ENCODE results near the gene SLC29A4. TPM values are rescaled to one million over a fixed set of nuclear protein-coding genes. Genes with fewer than 3 reads are reported as not detected.
"Not testable (repeated sequence)": the region's sequence is repeated elsewhere in the genome, so short reads cannot be mapped to it uniquely, and the experiment has no call there.

Gene SLC29A4
- total RNA-seq, 1 donor from 2014 or later = 6.3 TPM

GRCh38 chr7:5274441-5274840 is 8.3 kb upstream of the SLC29A4 start:
- Histone ChIP-seq H3K9ac (ENCODE audit: low read depth in 1 of 3, low read length in 3 of 3) (no peak overlapping the region), H3K27ac (ENCODE audit: low read depth, low read length) (no peak overlapping the region), H3K4me1 (ENCODE audit: control insufficient read depth in 3 of 3, insufficient read depth in 3 of 3, low read length in 3 of 3) (peaks cover 0 to 2% (median 0%) of the 10 kb centered on the region in 3 donors), H3K9me3 (ENCODE audit: control insufficient read depth in 3 of 3, low read length in 3 of 3) (no peaks in the 10 kb centered on the region), H3K36me3 (ENCODE audit: control insufficient read depth in 3 of 3, insufficient read depth in 3 of 3, low read length in 3 of 3) (no peaks in the 10 kb centered on the region), H3K27me3 (ENCODE audit: control insufficient read depth in 3 of 3, insufficient read depth in 3 of 3, low read length in 3 of 3) (peaks cover 7 to 10% (median 9%) of the 10 kb centered on the region in 3 donors), H3K4me3 (ENCODE audit: low read length in 3 of 3) (no peak overlapping the region)

GRCh38 chr7:5274985-5275431 is 7.7 kb upstream of the SLC29A4 start:
- not testable (repeated sequence) for H3K4me3 ChIP-seq (ENCODE audit: low read length in 3 of 3); H3K4me1 ChIP-seq (ENCODE audit: control insufficient read depth in 3 of 3, insufficient read depth in 3 of 3, low read length in 3 of 3); H3K27ac ChIP-seq (ENCODE audit: low read depth, low read length); H3K27me3 ChIP-seq (ENCODE audit: control insufficient read depth in 3 of 3, insufficient read depth in 3 of 3, low read length in 3 of 3); H3K36me3 ChIP-seq (ENCODE audit: control insufficient read depth in 3 of 3, insufficient read depth in 3 of 3, low read length in 3 of 3); H3K9me3 ChIP-seq (ENCODE audit: control insufficient read depth in 3 of 3, low read length in 3 of 3); H3K9ac ChIP-seq (ENCODE audit: low read depth in 1 of 3, low read length in 3 of 3)

GRCh38 chr7:5275510-5275909 is 7.2 kb upstream of the SLC29A4 start:
- H3K36me3 ChIP-seq (ENCODE audit: control insufficient read depth in 3 of 3, insufficient read depth in 3 of 3, low read length in 3 of 3); H3K27ac ChIP-seq (ENCODE audit: low read depth, low read length); H3K4me3 ChIP-seq (ENCODE audit: low read length in 3 of 3); H3K4me1 ChIP-seq (ENCODE audit: control insufficient read depth in 3 of 3, insufficient read depth in 3 of 3, low read length in 3 of 3); H3K27me3 ChIP-seq (ENCODE audit: control insufficient read depth in 3 of 3, insufficient read depth in 3 of 3, low read length in 3 of 3); H3K9ac ChIP-seq (ENCODE audit: low read depth in 1 of 3, low read length in 3 of 3); H3K9me3 ChIP-seq (ENCODE audit: control insufficient read depth in 3 of 3, low read length in 3 of 3): not testable (repeated sequence)

- not testable (repeated sequence) for H3K27me3 ChIP-seq (ENCODE audit: control insufficient read depth in 3 of 3, insufficient read depth in 3 of 3, low read length in 3 of 3); H3K27ac ChIP-seq (ENCODE audit: low read depth, low read length); H3K9me3 ChIP-seq (ENCODE audit: control insufficient read depth in 3 of 3, low read length in 3 of 3); H3K4me3 ChIP-seq (ENCODE audit: low read length in 3 of 3); H3K4me1 ChIP-seq (ENCODE audit: control insufficient read depth in 3 of 3, insufficient read depth in 3 of 3, low read length in 3 of 3); H3K9ac ChIP-seq (ENCODE audit: low read depth in 1 of 3, low read length in 3 of 3); H3K36me3 ChIP-seq (ENCODE audit: control insufficient read depth in 3 of 3, insufficient read depth in 3 of 3, low read length in 3 of 3)
These were observed 6.6 kb upstream of the SLC29A4 start for GRCh38 chr7:5276123-5276522.

GRCh38 chr7:5276611-5277010 is 6.1 kb upstream of the SLC29A4 start:
- Histone ChIP-seq H3K9ac (ENCODE audit: low read depth in 1 of 3, low read length in 3 of 3) (no peak overlapping the region), H3K4me3 (ENCODE audit: low read length in 3 of 3) (no peak overlapping the region), H3K27ac (ENCODE audit: low read depth, low read length) (no peak overlapping the region), H3K36me3 (ENCODE audit: control insufficient read depth in 3 of 3, insufficient read depth in 3 of 3, low read length in 3 of 3) (no peaks in the 10 kb centered on the region), H3K4me1 (ENCODE audit: control insufficient read depth in 3 of 3, insufficient read depth in 3 of 3, low read length in 3 of 3) (peaks cover 0 to 2% (median 0%) of the 10 kb centered on the region in 3 donors), H3K9me3 (ENCODE audit: control insufficient read depth in 3 of 3, low read length in 3 of 3) (no peaks in the 10 kb centered on the region), H3K27me3 (ENCODE audit: control insufficient read depth in 3 of 3, insufficient read depth in 3 of 3, low read length in 3 of 3) (peaks cover 7 to 10% (median 9%) of the 10 kb centered on the region in 3 donors)

- H3K27me3 ChIP-seq (ENCODE audit: control insufficient read depth in 3 of 3, insufficient read depth in 3 of 3, low read length in 3 of 3) = peaks cover 7 to 12% (median 10%) of the 10 kb centered on the region in 3 donors
- peaks cover 0 to 5% (median 0%) of the 10 kb centered on the region in 3 donors for H3K4me1 ChIP-seq (ENCODE audit: control insufficient read depth in 3 of 3, insufficient read depth in 3 of 3, low read length in 3 of 3)
- no peak overlapping the region for H3K27ac ChIP-seq (ENCODE audit: low read depth, low read length)
- no peak overlapping the region for H3K9ac ChIP-seq (ENCODE audit: low read depth in 1 of 3, low read length in 3 of 3)
- no peaks in the 10 kb centered on the region for H3K36me3 ChIP-seq (ENCODE audit: control insufficient read depth in 3 of 3, insufficient read depth in 3 of 3, low read length in 3 of 3)
- no peak overlapping the region for H3K4me3 ChIP-seq (ENCODE audit: low read length in 3 of 3)
- H3K9me3 ChIP-seq (ENCODE audit: control insufficient read depth in 3 of 3, low read length in 3 of 3) = no peaks in the 10 kb centered on the region
These were observed 4.0 kb upstream of the SLC29A4 start for GRCh38 chr7:5278766-5279165.

DNA sequence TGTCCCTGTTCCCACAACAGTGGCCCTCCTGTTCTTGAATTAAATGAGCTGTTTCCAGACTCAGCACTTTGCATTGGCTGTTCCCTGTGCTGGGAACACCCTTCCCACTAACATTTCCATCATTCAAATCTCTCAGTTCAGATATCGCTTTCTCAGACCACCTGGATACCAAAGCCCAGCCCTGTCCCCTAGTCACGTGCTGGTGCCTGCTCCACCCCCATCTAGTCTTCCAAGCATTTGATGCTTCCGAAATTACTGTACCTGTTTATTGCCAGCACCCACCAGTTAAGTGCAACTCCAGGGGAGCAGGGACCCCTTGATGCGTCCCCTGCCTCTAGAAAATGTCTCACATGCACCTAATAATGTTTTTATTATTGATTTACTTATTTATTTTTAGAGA is 3.0 kb upstream of the SLC29A4 start:
- H3K9me3 ChIP-seq (ENCODE audit: control insufficient read depth in 3 of 3, low read length in 3 of 3) = no peaks in the 10 kb centered on the region
- H3K27me3 ChIP-seq (ENCODE audit: control insufficient read depth in 3 of 3, insufficient read depth in 3 of 3, low read length in 3 of 3) = peaks cover 7% of the 10 kb centered on the region in 3 donors
- H3K4me3 ChIP-seq (ENCODE audit: low read length in 3 of 3) = no peak overlapping the region
- peaks cover 0 to 5% (median 0%) of the 10 kb centered on the region in 3 donors for H3K4me1 ChIP-seq (ENCODE audit: control insufficient read depth in 3 of 3, insufficient read depth in 3 of 3, low read length in 3 of 3)
- no peak overlapping the region for H3K9ac ChIP-seq (ENCODE audit: low read depth in 1 of 3, low read length in 3 of 3)
- no peak overlapping the region for H3K27ac ChIP-seq (ENCODE audit: low read depth, low read length)
- H3K36me3 ChIP-seq (ENCODE audit: control insufficient read depth in 3 of 3, insufficient read depth in 3 of 3, low read length in 3 of 3) = no peaks in the 10 kb centered on the region

GRCh38 chr7:5281598-5282500 is 894 bp upstream of the SLC29A4 start:
- H3K27ac ChIP-seq (ENCODE audit: low read depth, low read length); H3K9me3 ChIP-seq (ENCODE audit: control insufficient read depth in 3 of 3, low read length in 3 of 3); H3K36me3 ChIP-seq (ENCODE audit: control insufficient read depth in 3 of 3, insufficient read depth in 3 of 3, low read length in 3 of 3); H3K4me1 ChIP-seq (ENCODE audit: control insufficient read depth in 3 of 3, insufficient read depth in 3 of 3, low read length in 3 of 3); H3K9ac ChIP-seq (ENCODE audit: low read depth in 1 of 3, low read length in 3 of 3); H3K27me3 ChIP-seq (ENCODE audit: control insufficient read depth in 3 of 3, insufficient read depth in 3 of 3, low read length in 3 of 3); H3K4me3 ChIP-seq (ENCODE audit: low read length in 3 of 3): not testable (repeated sequence)

DNA sequence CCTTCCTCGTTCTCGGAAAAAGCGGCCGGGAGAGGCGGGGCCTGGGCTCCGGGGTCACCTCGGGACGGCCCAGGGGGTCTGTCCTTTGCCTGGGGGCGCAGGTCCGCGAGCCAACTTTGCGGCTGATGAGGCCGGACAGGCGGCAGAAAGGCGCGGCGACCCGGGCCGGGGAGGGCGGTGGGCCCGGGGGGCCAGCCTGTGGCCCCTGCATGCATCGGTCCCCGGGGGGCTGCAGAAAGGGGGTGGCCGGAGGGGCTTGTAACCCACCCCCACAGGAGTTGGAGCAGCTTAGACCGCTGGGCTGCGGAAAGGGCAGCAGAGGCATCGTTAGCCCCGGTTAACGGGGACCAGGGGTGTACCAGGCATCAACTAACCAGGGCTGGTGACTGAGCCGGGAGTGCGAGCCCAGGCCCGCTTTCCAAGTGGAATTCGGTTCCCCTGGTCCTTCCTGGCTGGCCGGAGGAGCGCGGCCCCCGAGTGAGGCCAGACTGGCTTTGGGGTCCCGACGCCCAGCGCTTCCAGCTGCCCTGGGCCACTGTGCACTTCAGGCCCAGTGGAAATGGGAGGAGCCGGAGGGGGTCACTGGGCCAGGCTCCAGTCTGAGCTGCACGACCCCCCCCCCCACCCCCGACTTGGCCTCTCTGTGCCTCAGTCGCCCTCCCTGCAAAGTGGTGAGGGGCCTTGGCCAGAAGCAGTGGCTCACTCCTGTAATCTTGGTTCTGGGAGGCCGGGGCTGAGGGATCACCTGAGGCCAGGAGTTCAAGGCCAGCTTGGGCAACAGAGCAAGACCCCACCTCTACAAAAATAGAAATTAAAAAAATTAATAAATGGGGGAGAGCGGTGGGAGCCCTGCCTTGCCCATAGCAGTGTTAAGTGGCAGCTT is 919 bp downstream of the SLC29A4 start:
- Histone ChIP-seq H3K9me3 (ENCODE audit: control insufficient read depth in 3 of 3, low read length in 3 of 3) (no peaks in the 10 kb centered on the region), H3K27me3 (ENCODE audit: control insufficient read depth in 3 of 3, insufficient read depth in 3 of 3, low read length in 3 of 3) (peaks cover 3 to 6% (median 4%) of the 10 kb centered on the region in 3 donors), H3K4me1 (ENCODE audit: control insufficient read depth in 3 of 3, insufficient read depth in 3 of 3, low read length in 3 of 3) (peaks cover 0 to 3% (median 0%) of the 10 kb centered on the region in 3 donors), H3K4me3 (ENCODE audit: low read length in 3 of 3) (no peak overlapping the region), H3K27ac (ENCODE audit: low read depth, low read length) (no peak overlapping the region), H3K9ac (ENCODE audit: low read depth in 1 of 3, low read length in 3 of 3) (no peak overlapping the region), H3K36me3 (ENCODE audit: control insufficient read depth in 3 of 3, insufficient read depth in 3 of 3, low read length in 3 of 3) (no peaks in the 10 kb centered on the region)
